ENCODE data around the gene LPIN1. TPM values are rescaled to one million over a fixed set of nuclear protein-coding genes. Genes with fewer than 3 reads are reported as not detected.

Gene LPIN1
- total and polyA plus RNA-seq, 2 of the 13 experiments (the other 11 are each of a cell fraction or from before 2014, with no cell fraction given): 9.7 to 19.4 TPM

DNA sequence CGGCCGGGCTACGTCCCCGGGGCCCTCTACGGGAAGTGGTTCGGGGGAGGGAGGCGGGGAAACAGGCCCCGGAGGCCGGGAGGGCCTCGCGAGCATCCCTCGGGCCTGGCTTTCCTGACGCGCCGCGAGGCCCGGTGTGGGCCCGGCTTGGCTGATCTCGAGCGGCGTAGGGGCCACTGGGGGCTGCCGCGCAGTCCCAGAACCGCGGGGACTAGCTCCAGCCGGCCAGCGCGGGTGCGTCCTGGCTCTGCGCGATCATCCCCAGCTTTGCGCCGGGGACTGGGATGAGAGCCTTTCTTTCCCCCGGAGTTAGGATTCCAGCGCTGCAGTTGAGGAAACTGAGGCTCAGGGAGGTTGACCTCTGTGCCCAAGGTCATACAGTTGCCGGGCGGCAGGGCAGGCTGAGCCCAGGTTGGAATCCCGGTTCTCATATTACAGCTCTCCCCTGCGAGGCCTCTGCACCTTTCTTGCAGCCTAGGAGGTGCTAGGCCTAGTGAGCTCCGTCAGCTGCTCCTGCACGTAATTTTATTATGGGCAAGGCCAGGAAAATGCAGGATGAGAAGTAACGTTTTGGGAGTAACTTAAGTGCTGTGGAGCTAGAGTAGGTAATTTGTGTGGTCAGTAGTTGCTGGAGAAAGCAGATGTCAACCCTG, 501 bp downstream of the LPIN1 start (continued):
- TF ChIP-seq ZNF562 (CRISPR knock-in tag; IDR thresholded peaks at IDR 0.05; ENCODE audit: borderline replicate concordance) (no peak), MYNN (CRISPR knock-in tag; IDR thresholded peaks at IDR 0.05; ENCODE audit: low read depth) (0 out of 2 replicates have a peak, but pooled peaks have one; percentile 48), NFE2L1 (CRISPR knock-in tag; IDR thresholded peaks at IDR 0.05; ENCODE audit: borderline replicate concordance) (no peak), ZNF605 (CRISPR knock-in tag; IDR thresholded peaks at IDR 0.05) (no peak), SRY (CRISPR knock-in tag; IDR thresholded peaks at IDR 0.05) (0 out of 2 replicates have a peak, but pooled peaks have one; percentile 22), SOX13 (IDR thresholded peaks at IDR 0.05) (no peak), SOX13 (CRISPR knock-in tag; conservative IDR thresholded peaks at IDR 0.05 in 1 of 2, IDR thresholded peaks at IDR 0.05 in 1 of 2) (peak in 1 of 2 experiments; percentile 40; a peak in 1 of 4 replicates), CCDC6 (CRISPR knock-in tag; IDR thresholded peaks at IDR 0.05) (no peak), REPIN1 (CRISPR knock-in tag; IDR thresholded peaks at IDR 0.05; ENCODE audit: borderline replicate concordance, low read depth) (peak; percentile 27; the same call in 1 of the 2 replicates), ZFX (CRISPR knock-in tag; IDR thresholded peaks at IDR 0.05; ENCODE audit: low read depth) (peak; percentile 90), ZBTB21 (CRISPR knock-in tag; IDR thresholded peaks at IDR 0.05) (no peak), ZNF256 (CRISPR knock-in tag; conservative IDR thresholded peaks at IDR 0.05) (no peak), SCMH1 (CRISPR knock-in tag; IDR thresholded peaks at IDR 0.05; ENCODE audit: borderline replicate concordance) (no peak), ZNF101 (CRISPR knock-in tag; IDR thresholded peaks at IDR 0.05; ENCODE audit: borderline replicate concordance, low read depth) (no peak), MED8 (CRISPR knock-in tag; IDR thresholded peaks at IDR 0.05; ENCODE audit: insufficient replicate concordance) (no peak), NKX3-1 (CRISPR knock-in tag; IDR thresholded peaks at IDR 0.05) (peak; percentile 33), ZFP36 (IDR thresholded peaks at IDR 0.05; ENCODE audit: borderline replicate concordance, low read depth, low read length, partially characterized antibody) (no peak), ASH2L (IDR thresholded peaks at IDR 0.05; ENCODE audit: insufficient read length, low read depth, low read length) (peak; percentile 76), ZSCAN31 (CRISPR knock-in tag; IDR thresholded peaks at IDR 0.05; ENCODE audit: low read depth) (no peak), ZBTB3 (CRISPR knock-in tag; IDR thresholded peaks at IDR 0.05; ENCODE audit: borderline replicate concordance, low read depth) (0 out of 2 replicates have a peak, but pooled peaks have one; percentile 39), HDAC2 (CRISPR knock-in tag; IDR thresholded peaks at IDR 0.05) (peak; percentile 65; the same call in 1 of the 2 replicates)
- TF ChIP-seq, protein P1, sequence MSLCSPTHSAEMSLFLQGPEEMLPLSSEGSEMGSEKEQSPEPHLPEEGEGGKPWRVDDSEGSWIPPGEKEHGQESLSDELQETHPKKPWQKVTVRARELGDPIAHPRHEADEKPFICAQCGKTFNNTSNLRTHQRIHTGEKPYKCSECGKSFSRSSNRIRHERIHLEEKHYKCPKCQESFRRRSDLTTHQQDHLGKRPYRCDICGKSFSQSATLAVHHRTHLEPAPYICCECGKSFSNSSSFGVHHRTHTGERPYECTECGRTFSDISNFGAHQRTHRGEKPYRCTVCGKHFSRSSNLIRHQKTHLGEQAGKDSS (CRISPR knock-in tag; IDR thresholded peaks at IDR 0.05; ENCODE audit: borderline replicate concordance, low read depth): no peak
- TF ChIP-seq, protein P2, sequence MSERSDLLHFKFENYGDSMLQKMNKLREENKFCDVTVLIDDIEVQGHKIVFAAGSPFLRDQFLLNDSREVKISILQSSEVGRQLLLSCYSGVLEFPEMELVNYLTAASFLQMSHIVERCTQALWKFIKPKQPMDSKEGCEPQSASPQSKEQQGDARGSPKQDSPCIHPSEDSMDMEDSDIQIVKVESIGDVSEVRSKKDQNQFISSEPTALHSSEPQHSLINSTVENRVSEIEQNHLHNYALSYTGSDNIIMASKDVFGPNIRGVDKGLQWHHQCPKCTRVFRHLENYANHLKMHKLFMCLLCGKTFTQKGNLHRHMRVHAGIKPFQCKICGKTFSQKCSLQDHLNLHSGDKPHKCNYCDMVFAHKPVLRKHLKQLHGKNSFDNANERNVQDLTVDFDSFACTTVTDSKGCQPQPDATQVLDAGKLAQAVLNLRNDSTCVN (CRISPR knock-in tag; IDR thresholded peaks at IDR 0.05; ENCODE audit: borderline replicate concordance): no peak
- TF ChIP-seq, protein P3, sequence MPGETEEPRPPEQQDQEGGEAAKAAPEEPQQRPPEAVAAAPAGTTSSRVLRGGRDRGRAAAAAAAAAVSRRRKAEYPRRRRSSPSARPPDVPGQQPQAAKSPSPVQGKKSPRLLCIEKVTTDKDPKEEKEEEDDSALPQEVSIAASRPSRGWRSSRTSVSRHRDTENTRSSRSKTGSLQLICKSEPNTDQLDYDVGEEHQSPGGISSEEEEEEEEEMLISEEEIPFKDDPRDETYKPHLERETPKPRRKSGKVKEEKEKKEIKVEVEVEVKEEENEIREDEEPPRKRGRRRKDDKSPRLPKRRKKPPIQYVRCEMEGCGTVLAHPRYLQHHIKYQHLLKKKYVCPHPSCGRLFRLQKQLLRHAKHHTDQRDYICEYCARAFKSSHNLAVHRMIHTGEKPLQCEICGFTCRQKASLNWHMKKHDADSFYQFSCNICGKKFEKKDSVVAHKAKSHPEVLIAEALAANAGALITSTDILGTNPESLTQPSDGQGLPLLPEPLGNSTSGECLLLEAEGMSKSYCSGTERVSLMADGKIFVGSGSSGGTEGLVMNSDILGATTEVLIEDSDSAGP (CRISPR knock-in tag; IDR thresholded peaks at IDR 0.05; ENCODE audit: borderline replicate concordance): peak; percentile 50; the same call in 1 of the 2 replicates
- TF ChIP-seq, protein P4, sequence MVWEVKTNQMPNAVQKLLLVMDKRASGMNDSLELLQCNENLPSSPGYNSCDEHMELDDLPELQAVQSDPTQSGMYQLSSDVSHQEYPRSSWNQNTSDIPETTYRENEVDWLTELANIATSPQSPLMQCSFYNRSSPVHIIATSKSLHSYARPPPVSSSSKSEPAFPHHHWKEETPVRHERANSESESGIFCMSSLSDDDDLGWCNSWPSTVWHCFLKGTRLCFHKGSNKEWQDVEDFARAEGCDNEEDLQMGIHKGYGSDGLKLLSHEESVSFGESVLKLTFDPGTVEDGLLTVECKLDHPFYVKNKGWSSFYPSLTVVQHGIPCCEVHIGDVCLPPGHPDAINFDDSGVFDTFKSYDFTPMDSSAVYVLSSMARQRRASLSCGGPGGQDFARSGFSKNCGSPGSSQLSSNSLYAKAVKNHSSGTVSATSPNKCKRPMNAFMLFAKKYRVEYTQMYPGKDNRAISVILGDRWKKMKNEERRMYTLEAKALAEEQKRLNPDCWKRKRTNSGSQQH (CRISPR knock-in tag; IDR thresholded peaks at IDR 0.05; ENCODE audit: low read depth): no peak
